ENCODE results near the gene ADIPOQ.
"Not testable (repeated sequence)": the region's sequence is repeated elsewhere in the genome, so short reads cannot be mapped to it uniquely, and the experiment has no call there.

The ADIPOQ gene

GRCh38 chr3:186901135-186901734 is 58.7 kb downstream of the ADIPOQ start:
- Histone ChIP-seq H3K36me3 (ENCODE audit: control insufficient read depth, insufficient read depth, low read length) (no peaks in the 10 kb centered on the region), H3K4me3 (ENCODE audit: low read length) (no peak overlapping the region), H3K9me3 (ENCODE audit: control insufficient read depth, insufficient read depth, low read length) (no peaks in the 10 kb centered on the region), H3K4me1 (ENCODE audit: control insufficient read depth, insufficient read depth, low read length) (peaks cover 5% of the 10 kb centered on the region), H3K27ac (ENCODE audit: low read length) (no peak overlapping the region), H3K27me3 (ENCODE audit: control insufficient read depth, insufficient read depth, low read length) (no peaks in the 10 kb centered on the region)
- no CpG with 5 or more reads among the region's 1 CpG for WGBS (ENCODE audit: insufficient coverage, insufficient read length)
- no peak for DNase-seq (ENCODE audit: low read depth, low spot score)

GRCh38 chr3:186902154-186902553 is 59.6 kb downstream of the ADIPOQ start:
- no peaks in the 10 kb centered on the region for H3K9me3 ChIP-seq (ENCODE audit: control insufficient read depth, insufficient read depth, low read length)
- no CpG with 5 or more reads among the region's 3 CpGs for WGBS (ENCODE audit: insufficient coverage, insufficient read length)
- peaks cover 2% of the 10 kb centered on the region for H3K4me1 ChIP-seq (ENCODE audit: control insufficient read depth, insufficient read depth, low read length)
- H3K27me3 ChIP-seq (ENCODE audit: control insufficient read depth, insufficient read depth, low read length) = no peaks in the 10 kb centered on the region
- H3K27ac ChIP-seq (ENCODE audit: low read length) = no peak overlapping the region
- DNase-seq (ENCODE audit: low read depth, low spot score) = no peak
- no peak overlapping the region for H3K4me3 ChIP-seq (ENCODE audit: low read length)
- H3K36me3 ChIP-seq (ENCODE audit: control insufficient read depth, insufficient read depth, low read length) = no peaks in the 10 kb centered on the region

- no CpG with 5 or more reads among the region's 2 CpGs for WGBS (ENCODE audit: insufficient coverage, insufficient read length)
- Histone ChIP-seq H3K4me3 (ENCODE audit: low read length) (no peak overlapping the region), H3K27me3 (ENCODE audit: control insufficient read depth, insufficient read depth, low read length) (no peaks in the 10 kb centered on the region), H3K9me3 (ENCODE audit: control insufficient read depth, insufficient read depth, low read length) (no peaks in the 10 kb centered on the region), H3K4me1 (ENCODE audit: control insufficient read depth, insufficient read depth, low read length) (no peaks in the 10 kb centered on the region; the same call in 1 of the 2 replicates), H3K27ac (ENCODE audit: low read length) (no peak overlapping the region), H3K36me3 (ENCODE audit: control insufficient read depth, insufficient read depth, low read length) (no peaks in the 10 kb centered on the region)
- no peak for DNase-seq (ENCODE audit: low read depth, low spot score)
Observed at GRCh38 chr3:186902713-186903112, 60.2 kb downstream of the ADIPOQ start.

- DNase-seq (ENCODE audit: low read depth, low spot score); H3K4me1 ChIP-seq (ENCODE audit: control insufficient read depth, insufficient read depth, low read length); H3K36me3 ChIP-seq (ENCODE audit: control insufficient read depth, insufficient read depth, low read length); H3K9me3 ChIP-seq (ENCODE audit: control insufficient read depth, insufficient read depth, low read length); H3K27me3 ChIP-seq (ENCODE audit: control insufficient read depth, insufficient read depth, low read length); H3K4me3 ChIP-seq (ENCODE audit: low read length); H3K27ac ChIP-seq (ENCODE audit: low read length): not testable (repeated sequence)
- WGBS (ENCODE audit: insufficient coverage, insufficient read length) = no CpG with 5 or more reads among the region's 2 CpGs
Observed at GRCh38 chr3:186903676-186904075, 61.2 kb downstream of the ADIPOQ start.

GRCh38 chr3:186907075-186907474 is 64.6 kb downstream of the ADIPOQ start:
- H3K4me1 ChIP-seq (ENCODE audit: control insufficient read depth, insufficient read depth, low read length); DNase-seq (ENCODE audit: low read depth, low spot score); H3K36me3 ChIP-seq (ENCODE audit: control insufficient read depth, insufficient read depth, low read length); H3K9me3 ChIP-seq (ENCODE audit: control insufficient read depth, insufficient read depth, low read length); H3K27me3 ChIP-seq (ENCODE audit: control insufficient read depth, insufficient read depth, low read length); H3K4me3 ChIP-seq (ENCODE audit: low read length); H3K27ac ChIP-seq (ENCODE audit: low read length): not testable (repeated sequence)
- WGBS (ENCODE audit: insufficient coverage, insufficient read length) = no CpG with 5 or more reads among the region's 3 CpGs

All from iPS DF 6.9 (cell line).